Measurements from ENCODE around the gene MTO1. TPM values are rescaled to one million over a fixed set of nuclear protein-coding genes. Genes with fewer than 3 reads are reported as not detected.
"Not testable (repeated sequence)": the region's sequence is repeated elsewhere in the genome, so short reads cannot be mapped to it uniquely, and the experiment has no call there.

Gene MTO1
- total RNA-seq, 2 donors from 2014 or later, result 17.2 to 19.6 TPM

DNA sequence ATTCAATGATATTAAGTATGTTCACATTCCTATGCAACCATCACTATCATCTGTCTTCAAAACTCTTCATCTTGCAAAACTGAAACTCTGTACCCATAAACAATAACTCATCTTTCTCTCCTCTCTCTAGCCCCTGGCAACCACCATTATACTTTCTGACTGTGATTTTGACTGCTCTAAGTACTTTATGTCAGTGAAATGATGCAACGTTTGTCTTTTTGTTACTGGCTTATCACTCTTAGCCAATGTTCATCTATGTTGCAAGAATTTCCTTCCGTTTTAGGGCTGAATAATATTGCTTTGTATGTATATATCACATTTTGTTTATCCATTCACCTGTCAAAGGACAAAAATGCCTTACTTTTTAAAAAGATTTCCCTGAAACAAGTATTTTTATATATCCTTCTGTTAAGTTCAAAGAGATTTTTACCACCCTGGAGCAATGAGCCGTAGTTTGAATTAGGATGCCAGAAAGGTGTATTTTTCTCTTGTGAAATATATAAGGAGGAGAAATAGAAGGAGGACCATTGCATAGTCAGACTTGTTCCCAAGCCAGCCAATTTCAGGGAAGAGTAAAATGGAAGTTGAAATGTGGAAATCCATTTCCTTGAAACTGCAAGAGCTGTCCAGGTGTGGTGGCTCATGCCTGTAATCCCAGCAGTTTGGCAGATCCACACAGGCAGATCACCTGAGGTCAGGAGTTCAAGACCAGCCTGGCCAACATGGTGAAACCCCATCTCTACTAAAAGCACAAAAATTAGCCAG is 5.5 kb upstream of the MTO1 start:
- intact Hi-C loops (cut with DNase I), result no loop called here

DNA sequence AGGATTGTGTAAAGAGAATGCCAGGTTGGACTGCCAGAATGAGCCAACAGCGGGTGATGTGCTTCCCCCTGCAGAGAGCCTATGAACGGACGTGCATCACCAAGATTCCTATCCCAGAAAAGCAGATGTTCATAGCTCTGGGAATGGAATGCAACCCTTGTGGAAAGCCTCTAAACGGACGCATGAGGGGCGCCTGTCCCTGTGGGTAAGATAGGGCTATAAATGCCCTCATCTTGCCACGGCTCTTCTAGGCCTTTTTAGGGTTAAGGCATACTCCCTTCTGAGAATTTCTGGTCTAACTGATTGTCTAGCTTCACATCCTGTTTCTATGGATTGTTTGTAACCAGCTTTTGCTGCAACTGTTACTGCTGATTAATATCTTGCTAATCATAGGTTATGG is 2.1 kb upstream of the MTO1 start:
- H3K4me1 ChIP-seq (replicated peaks); H3K36me3 ChIP-seq; DNase-seq (ENCODE audit: low spot score); H3K4me3 ChIP-seq; H3K27me3 ChIP-seq (replicated peaks; ENCODE audit: insufficient read depth); H3K9me3 ChIP-seq; H3K27ac ChIP-seq; intact Hi-C loops (cut with DNase I): not testable (repeated sequence)
- 83% methylated on average over 7 of the region's 7 CpGs for WGBS

More for the DNA sequence above, 5.5 kb upstream of the MTO1 start:
- H3K27me3 ChIP-seq (replicated peaks; ENCODE audit: insufficient read depth), result no peaks in the 10 kb centered on the region
- no peaks in the 10 kb centered on the region for H3K9me3 ChIP-seq
- H3K27ac ChIP-seq, result no peak overlapping the region
- H3K36me3 ChIP-seq, result no peaks in the 10 kb centered on the region
- no peak for TF ChIP-seq POLR2A (IDR thresholded peaks at IDR 0.05)
- TF ChIP-seq CTCF (IDR thresholded peaks at IDR 0.05), result no peak
- no peak for TF ChIP-seq POLR2AphosphoS5 (IDR thresholded peaks at IDR 0.05)
- no peak for DNase-seq (ENCODE audit: low spot score)
- no peak overlapping the region for H3K4me3 ChIP-seq
- H3K4me1 ChIP-seq (replicated peaks), result no peaks in the 10 kb centered on the region
- 42% methylated on average over 3 of the region's 3 CpGs for WGBS

GRCh38 chr6:73460056-73460455 is 1.5 kb upstream of the MTO1 start:
- intact Hi-C loops (cut with DNase I), result no loop called here

GRCh38 chr6:73471686-73472290 is 10.3 kb downstream of the MTO1 start:
- H3K4me3 ChIP-seq, result no peak overlapping the region
- H3K27ac ChIP-seq, result no peak overlapping the region
- peaks cover 5 to 7% of the 10 kb centered on the region in 2 donors for H3K36me3 ChIP-seq
- no peaks in the 10 kb centered on the region for H3K4me1 ChIP-seq (replicated peaks)
- 76% methylated on average over 2 of the region's 2 CpGs for WGBS
- DNase-seq (ENCODE audit: low spot score), result no peak
- intact Hi-C loops (cut with DNase I), result no loop called here
- H3K9me3 ChIP-seq, result no peaks in the 10 kb centered on the region
- no peaks in the 10 kb centered on the region for H3K27me3 ChIP-seq (replicated peaks; ENCODE audit: insufficient read depth)
- no peak for TF ChIP-seq POLR2A (IDR thresholded peaks at IDR 0.05)
- no peak for TF ChIP-seq POLR2AphosphoS5 (IDR thresholded peaks at IDR 0.05)
- TF ChIP-seq CTCF (IDR thresholded peaks at IDR 0.05), result no peak

More at GRCh38 chr6:73460056-73460455, 1.5 kb upstream of the MTO1 start:
- Histone ChIP-seq H3K27ac (no peak overlapping the region), H3K27me3 (replicated peaks; ENCODE audit: insufficient read depth) (no peaks in the 10 kb centered on the region), H3K4me1 (replicated peaks) (no peaks in the 10 kb centered on the region), H3K4me3 (no peak overlapping the region), H3K9me3 (no peaks in the 10 kb centered on the region), H3K36me3 (no peaks in the 10 kb centered on the region)
- TF ChIP-seq POLR2A (IDR thresholded peaks at IDR 0.05), result no peak
- no peak for TF ChIP-seq CTCF (IDR thresholded peaks at IDR 0.05)
- no peak for TF ChIP-seq POLR2AphosphoS5 (IDR thresholded peaks at IDR 0.05)
- no peak for DNase-seq (ENCODE audit: low spot score)
- 63% methylated on average over 5 of the region's 5 CpGs for WGBS

- TF ChIP-seq CTCF (IDR thresholded peaks at IDR 0.05), result no peak
- Histone ChIP-seq H3K27ac (no peak overlapping the region), H3K36me3 (peaks cover 7 to 8% of the 10 kb centered on the region in 2 donors), H3K9me3 (no peaks in the 10 kb centered on the region), H3K27me3 (replicated peaks; ENCODE audit: insufficient read depth) (no peaks in the 10 kb centered on the region), H3K4me3 (no peak overlapping the region), H3K4me1 (replicated peaks) (no peaks in the 10 kb centered on the region)
- 96% methylated on average over 10 of the region's 10 CpGs for WGBS
- intact Hi-C loops (cut with DNase I), result no loop called here
- no peak for DNase-seq (ENCODE audit: low spot score)
These were observed 15.2 kb downstream of the MTO1 start for GRCh38 chr6:73476723-73477122.
